SHP77 treated with DMSO at 0.1 percent for 48 hours (cell line): ENCODE data around the gene INTS6.

ENCODE experiments used
- DNase-seq: peaks from one replicate; lab custom pipeline; 2025; lab: John Stamatoyannopoulos, UW

INTS6 gene

GRCh38 chr13:51456510-51456909 is 3.7 kb upstream of the INTS6 start:
- DNase-seq, result no peak

DNA sequence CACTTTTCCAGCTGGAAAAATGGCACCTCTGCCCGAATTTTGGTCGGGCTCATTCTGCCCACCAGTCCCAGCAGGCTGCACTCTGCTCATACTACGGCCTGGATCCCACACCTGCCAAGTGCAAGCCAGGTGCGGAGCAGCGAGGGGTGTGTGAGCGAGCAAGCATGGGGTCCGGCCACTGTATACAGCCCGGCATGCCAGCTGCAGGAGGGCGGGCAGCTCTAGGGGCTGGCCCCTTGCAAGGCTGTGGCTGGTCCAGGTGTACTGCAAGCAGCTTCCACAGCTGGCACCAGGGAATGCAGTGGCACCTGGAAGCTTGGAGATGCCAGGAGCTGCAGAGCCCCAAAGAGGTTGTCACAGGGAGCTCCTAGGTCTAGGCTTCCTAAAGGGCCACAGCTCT is 2.7 kb upstream of the INTS6 start:
- no peak for DNase-seq

DNA sequence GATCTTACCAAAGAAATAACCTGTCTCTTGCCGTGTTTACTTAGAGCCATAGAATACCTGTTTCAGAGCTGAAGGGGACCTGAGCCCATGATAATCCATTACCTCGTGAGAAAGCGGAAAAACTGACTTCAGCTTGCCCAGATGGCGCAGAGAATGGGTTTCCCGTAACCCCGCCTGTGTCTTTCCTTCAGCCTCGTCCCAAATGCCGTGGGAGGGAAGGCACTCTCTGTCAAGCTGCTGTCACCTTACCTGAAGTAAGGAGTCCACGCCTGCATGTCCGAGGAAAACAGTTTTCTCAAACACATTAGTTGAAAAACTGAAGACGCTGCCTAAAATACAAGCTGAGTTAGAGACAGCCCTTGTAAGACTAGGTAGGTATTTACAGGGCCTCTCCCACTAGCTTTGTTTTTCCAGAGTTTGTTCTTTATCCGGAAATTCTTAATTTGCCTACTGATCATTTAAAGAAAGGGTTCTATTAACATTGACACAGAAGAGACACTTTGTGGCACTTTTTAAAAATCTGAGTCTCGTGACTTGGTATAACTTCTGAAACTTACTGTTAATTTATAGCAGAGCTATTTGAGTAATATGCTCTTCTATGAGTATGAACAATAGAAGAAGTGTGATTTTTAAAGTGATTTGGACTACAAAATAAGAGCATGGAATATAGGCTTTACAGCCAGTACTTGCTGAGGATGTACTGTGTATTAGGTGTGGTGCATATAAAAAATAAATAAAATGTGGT is 1.3 kb upstream of the INTS6 start:
- DNase-seq, result peak; percentile 50

GRCh38 chr13:51453207-51453958 is 547 bp upstream of the INTS6 start:
- peak; percentile 50 for DNase-seq

DNA sequence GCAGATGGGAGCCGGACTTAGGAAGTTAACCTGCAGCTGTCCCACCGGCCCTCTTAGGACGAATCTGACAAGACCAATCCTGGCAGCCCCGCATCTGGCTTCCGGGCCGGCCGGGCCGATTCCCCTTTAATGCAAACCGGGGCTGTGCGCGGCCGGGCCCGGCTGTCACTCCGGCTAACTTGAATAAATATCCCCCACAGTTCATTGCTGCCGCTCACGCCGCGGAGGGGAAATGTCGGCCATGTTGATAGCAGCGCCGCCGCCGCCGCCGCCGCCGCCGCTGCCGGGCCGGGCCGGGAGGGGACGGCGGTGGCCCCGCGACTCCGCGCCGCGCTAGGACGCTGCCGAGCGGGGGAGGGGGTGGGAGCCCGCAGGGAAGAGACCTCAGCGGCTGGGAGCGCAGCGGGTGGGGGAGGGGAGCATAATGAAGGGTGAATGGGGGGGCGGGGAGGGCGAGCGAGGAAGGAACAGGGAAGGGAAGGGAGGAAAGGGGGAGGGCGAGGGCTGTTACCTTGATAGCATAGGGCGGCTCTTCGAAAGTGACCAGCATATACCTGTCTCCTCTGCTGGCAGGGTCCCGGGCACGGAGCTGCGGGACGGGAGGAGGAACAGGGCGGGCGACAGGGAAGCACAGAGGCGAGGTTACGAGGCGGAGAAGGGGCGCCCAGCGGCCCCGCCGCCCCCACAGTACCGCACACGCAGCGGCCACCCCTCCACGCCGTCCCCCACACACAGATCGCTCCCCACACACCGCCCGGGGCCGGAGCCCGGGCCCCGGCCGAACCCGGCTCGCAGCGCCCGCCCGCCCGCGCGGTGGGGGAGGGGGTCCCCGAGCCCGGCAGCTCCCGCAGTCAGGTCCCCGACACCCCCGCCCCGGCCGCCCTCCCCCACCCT is 1.1 kb downstream of the INTS6 start:
- DNase-seq, result peak; percentile 23

- no peak for DNase-seq
Measured at GRCh38 chr13:51451134-51451466, 1.7 kb downstream of the INTS6 start.

GRCh38 chr13:51449018-51449417 is 3.8 kb downstream of the INTS6 start:
- no peak for DNase-seq

DNA sequence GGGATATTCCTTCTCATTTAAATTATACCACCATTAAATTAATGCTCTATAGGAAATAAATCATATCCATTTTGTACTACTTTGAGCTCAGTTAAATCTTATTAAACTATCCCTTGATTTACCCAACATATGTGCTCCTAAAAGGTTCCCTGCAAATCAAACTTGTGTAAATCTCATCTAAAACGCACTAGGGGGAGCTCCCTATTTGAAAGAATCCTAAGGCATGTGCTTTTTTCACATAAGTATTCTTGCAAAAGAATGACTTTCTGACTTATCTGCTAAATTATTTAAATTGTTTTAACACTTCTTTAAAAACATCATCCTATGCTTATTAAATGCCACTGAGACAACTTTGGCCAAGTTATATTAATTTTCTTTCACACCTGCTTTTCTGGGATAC is 7.9 kb downstream of the INTS6 start:
- DNase-seq, result no peak

DNA sequence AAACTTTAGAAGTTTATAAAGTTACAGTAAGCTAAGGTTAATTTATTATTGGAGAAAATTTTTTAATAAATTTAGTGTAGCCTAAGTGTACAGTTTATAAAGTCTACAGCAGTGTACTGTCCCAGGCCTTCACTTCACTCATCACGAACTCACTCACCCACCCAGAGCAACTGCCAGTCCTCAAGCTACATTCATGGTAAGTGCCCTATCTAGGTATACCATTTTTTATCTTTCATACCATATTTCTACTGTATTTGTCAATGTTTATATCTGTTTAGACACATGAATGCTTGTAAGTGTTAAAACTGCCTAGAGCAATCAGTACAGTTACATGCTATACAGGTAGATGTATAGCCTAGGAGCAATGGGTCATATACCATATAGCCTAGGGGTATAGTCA is 12.5 kb downstream of the INTS6 start:
- no peak for DNase-seq

DNA sequence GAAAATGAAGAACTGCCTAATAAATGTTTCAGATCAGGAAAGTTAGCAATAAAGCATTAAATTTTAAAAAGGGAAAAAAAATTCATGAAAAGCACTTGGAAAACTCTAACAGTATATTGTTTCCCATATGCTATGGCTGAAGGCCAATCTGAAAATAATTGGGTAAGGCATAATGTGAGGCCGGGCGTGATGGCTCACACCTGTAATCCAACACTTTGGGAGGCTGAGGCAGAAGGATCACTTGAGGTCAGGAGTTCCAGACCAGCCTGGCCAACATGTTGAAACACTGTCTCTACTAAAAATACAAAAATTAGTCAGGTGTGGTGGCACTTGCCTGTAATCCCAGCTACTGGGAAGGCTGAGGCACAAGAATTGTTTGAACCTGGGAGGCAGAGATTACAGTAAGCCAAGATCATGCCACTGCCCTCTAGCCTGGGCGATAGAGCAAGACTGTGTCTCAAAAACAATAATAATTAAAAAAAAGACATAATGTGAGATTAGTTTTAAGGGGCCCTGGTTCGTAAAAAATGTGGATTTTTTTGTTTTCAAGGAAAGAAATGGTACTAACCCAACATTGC is 15.2 kb downstream of the INTS6 start:
- no peak for DNase-seq

DNA sequence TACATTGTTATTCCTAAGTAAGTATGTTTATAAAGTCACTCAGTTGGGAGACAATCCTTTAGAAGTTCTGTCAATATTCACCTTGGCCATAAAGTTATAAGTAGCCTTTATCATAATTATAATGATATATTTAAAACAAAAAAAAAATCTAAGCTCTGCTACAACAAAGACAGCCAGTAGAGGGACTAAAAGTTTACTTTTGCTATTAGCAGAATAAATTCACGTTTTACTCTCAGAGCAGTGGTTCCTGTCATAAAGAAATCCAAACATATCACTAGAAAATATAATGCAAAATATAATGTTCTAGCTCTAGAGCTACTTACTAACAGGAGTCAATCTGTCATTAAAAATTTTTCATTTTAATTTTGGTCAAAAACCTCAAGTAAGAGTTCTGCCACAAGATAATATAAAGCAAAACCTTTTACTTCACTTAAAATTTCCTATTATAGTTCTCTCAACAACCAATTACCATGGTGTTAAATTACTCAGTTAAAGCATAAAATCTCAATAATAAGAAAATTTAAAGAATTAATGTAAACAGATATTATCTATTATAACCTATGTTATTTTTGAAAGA is 17.7 kb downstream of the INTS6 start:
- no peak for DNase-seq

- DNase-seq, result no peak
Measured at GRCh38 chr13:51432576-51432975, 20.3 kb downstream of the INTS6 start.

GRCh38 chr13:51426982-51427381 is 25.9 kb downstream of the INTS6 start:
- DNase-seq, result no peak

DNA sequence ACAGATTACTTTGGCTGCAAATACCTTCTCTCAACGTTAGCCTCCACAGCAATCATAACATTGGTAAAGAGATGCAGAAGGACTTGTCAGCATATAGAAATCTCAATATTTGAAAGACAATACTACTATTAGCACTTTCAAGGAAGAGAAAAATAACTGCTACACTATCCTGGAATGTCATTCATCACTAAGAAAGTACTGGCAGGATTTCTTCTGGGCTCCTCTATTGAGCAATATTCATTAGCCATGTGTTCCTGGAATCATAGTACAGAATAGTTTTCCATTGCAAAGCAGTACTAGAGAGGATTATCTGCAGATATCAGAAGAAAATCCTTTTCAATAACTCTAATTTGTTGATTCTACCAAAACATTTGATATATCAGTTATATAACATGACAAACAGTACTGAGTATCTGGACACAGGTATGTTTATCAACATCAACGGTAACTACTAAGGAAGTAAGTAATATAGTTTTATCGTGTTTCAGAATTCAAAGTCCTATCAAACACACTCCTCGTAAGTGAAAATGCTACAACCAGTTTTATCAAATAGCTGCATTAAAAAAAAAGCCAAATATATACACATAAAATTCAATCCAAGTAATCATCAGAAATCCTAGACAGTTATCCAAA is 27.3 kb downstream of the INTS6 start:
- no peak for DNase-seq

GRCh38 chr13:51423766-51424165 is 29.1 kb downstream of the INTS6 start:
- no peak for DNase-seq

DNA sequence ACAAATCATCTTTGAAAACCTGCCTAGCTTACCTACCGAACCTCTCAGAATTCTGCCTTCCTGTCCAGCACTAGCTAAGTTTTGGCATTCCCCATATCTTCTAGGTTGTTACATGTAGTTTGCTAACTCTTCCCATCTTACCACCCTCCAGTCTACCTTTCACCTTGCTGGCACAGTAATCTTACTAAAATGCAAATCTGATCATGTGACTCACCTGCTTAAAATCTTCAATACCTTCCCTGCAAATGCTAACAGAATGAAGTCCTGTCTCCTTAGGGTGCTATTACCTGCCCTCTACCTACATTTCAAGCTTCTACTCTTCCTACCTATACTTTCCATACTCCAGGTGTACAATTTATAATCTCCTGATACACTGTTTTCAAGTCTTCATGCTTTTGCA is 30.4 kb downstream of the INTS6 start:
- no peak for DNase-seq

DNA sequence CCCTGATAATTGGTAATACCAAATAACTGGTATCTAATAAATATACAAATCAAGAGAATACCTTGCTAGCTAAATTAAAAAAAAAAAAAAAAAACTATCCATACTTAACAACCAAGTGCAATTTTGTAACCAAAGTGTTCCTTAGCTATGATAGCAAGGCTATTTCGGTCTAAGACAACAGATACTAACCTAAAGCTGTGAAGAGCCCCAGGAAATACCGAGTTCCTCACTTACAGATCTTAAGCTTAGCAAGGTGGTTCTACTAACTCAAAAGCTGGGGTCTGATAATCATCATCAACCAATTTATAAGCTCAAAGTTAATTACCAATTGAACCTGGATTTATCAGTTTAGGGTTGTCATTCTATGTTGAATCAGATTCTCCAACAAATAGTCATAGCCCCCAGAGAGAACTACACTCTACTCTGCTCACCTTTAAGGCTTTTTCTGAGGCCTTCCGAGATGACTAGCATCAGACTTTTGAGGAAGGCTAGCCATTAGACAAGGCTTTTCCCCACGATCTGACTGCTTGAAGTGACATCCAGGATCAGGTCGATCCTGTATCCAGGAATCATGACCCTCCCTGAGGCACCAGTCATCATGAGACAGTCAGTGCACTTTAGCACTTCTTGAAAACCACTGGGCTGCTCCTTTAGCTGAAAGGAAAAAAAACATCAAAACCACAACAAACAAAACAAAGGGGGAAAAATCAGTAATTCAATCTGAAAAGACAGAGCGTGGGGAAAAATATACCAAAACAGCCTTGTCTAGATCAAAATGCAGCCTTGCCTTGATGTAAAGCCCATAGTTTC is 31.9 kb downstream of the INTS6 start:
- no peak for DNase-seq

DNA sequence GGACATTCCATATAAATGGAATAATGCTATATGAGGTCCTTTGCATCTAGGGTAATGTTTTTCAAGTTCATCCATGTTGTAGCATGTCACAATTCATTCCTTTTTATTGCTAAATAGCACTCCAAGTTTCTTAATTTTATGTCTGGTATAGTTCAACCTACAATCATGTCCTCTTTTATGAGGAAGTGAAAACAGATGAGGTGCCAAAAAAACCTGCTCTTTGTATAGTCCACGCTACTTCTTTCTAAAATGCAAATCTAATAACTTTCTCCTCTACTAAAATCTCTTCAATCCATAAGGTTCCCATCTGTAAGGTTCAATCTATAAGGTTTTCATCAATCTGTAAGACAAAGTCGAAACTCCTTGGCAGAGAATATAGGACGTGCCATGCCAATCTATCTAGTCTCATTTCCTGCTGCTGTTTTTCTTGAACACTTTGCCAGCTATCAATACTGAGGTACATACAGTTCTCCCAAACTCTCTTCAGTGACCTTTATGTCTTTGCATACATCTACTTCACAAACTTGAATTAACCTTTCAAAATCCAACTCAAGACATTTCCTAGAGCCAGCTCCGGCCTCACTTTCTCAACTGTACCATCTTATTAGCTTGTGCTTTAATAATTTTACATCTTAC is 33.7 kb downstream of the INTS6 start:
- no peak for DNase-seq

- DNase-seq, result no peak
Measured at GRCh38 chr13:51417716-51418115, 35.1 kb downstream of the INTS6 start.

- DNase-seq, result no peak
Measured at GRCh38 chr13:51416107-51416506, 36.7 kb downstream of the INTS6 start.
